GM12878 (cell line): Measurements from ENCODE around the gene SSNA1. TPM values are rescaled to one million over a fixed set of nuclear protein-coding genes. Genes with fewer than 3 reads are reported as not detected.

Experiments
- ATAC-seq: fragments of 200-7000 bp; cut with Tn5 transposase; 3 replicates; pipeline ENCODE4 v1.9.1; 2020; ENCODE audit warnings: mild to moderate bottlenecking, moderate library complexity
- BruUV-seq: library from RNA; stranded (reverse); fragments of 400-500 nt; replicated peaks from 2 replicates; lab custom pipeline; 2021; lab: Mats Ljungman, UMichigan
- CTCF ChIA-PET: fragments of 300-600 bp; sonication (Branson Sonifier 250); formaldehyde crosslinking; extraction: SDS; loops from one replicate; lab custom pipeline; 2021; ENCODE audit warnings: inconsistent platforms; lab: Yijun Ruan, JAX
- POLR2A ChIA-PET: fragments of 350-600 bp; formaldehyde crosslinking; extraction: SDS; loops from one replicate; lab custom pipeline; 2021; ENCODE audit warnings: inconsistent platforms; lab: Charles Lee
- RAD21 ChIA-PET: fragments of 300-600 bp; sonication (Branson Sonifier 250); formaldehyde crosslinking; loops from one replicate; lab custom pipeline; 2023; ENCODE audit warnings: antibody characterized with exemption; ENCODE audit not compliant: unreplicated experiment; lab: Charles Lee
- SMC1A ChIA-PET: fragments of 300-600 bp; sonication (Branson Sonifier 250); formaldehyde crosslinking; loops from one replicate; lab custom pipeline; 2023; ENCODE audit not compliant: unreplicated experiment, uncharacterized antibody; lab: Charles Lee
- DNase-seq: peaks from one replicate; pipeline ENCODE4 v3.0.0-alpha.2; 2011; ENCODE audit warnings: low read depth, low spot score
- FAIRE-seq: peaks from 3 replicates; lab custom pipeline; 2011; peaks lifted over from hg19 to GRCh38; lab: Jason Lieb, UNC
- H2AFZ ChIP-seq: 2 replicates; pipeline ENCODE4 v1.6.0; 2011; ENCODE audit warnings: low read depth, low read length, control low read depth; ENCODE audit not compliant: control insufficient read depth
- H3K27ac ChIP-seq: 2 replicates; pipeline ENCODE4 v1.5.1; 2011; ENCODE audit warnings: control low read depth; ENCODE audit not compliant: control insufficient read depth, insufficient read depth
- H3K27me3 ChIP-seq, 2 experiments: replicated peaks in 1 of 2; 2 replicates each; pipeline versions ENCODE4 v1.6.0 to v1.6.1; 2011; ENCODE audit warnings: low read length in 1 of 2; ENCODE audit not compliant: control insufficient read depth in 2 of 2, insufficient read depth in 2 of 2
- H3K36me3 ChIP-seq, 2 experiments: 2 replicates each; pipeline ENCODE4 v1.5.1; 2011; ENCODE audit warnings: low read length in 1 of 2; ENCODE audit not compliant: control insufficient read depth in 2 of 2, insufficient read depth in 2 of 2
- H3K4me1 ChIP-seq: 2 replicates; pipeline ENCODE4 v1.6.1; 2011; ENCODE audit warnings: mild to moderate bottlenecking, low read length, moderate library complexity, mixed read lengths; ENCODE audit not compliant: control insufficient read depth, insufficient read depth
- H3K4me2 ChIP-seq: 2 replicates; pipeline ENCODE4 v1.6.0; 2011; ENCODE audit warnings: control low read depth; ENCODE audit not compliant: control insufficient read depth, insufficient read depth
- H3K4me3 ChIP-seq: fragments of 200-600 bp; sonication (generic); 2 replicates; pipeline ENCODE4 v1.5.1; 2016
- H3K79me2 ChIP-seq: 2 replicates; pipeline ENCODE4 v1.6.0; 2011; ENCODE audit warnings: low read length; ENCODE audit not compliant: control insufficient read depth, insufficient read depth
- H3K9ac ChIP-seq: 2 replicates; pipeline ENCODE4 v1.8.0; 2011; ENCODE audit warnings: low read length, control low read depth, mixed read lengths; ENCODE audit not compliant: control insufficient read depth, insufficient read depth
- H3K9me3 ChIP-seq: replicated peaks from 3 replicates; pipeline ENCODE4 v1.5.1; 2011; ENCODE audit warnings: mild to moderate bottlenecking, low read length; ENCODE audit not compliant: control insufficient read depth, insufficient read depth
- H4K20me1 ChIP-seq: 2 replicates; pipeline ENCODE4 v1.6.0; 2011; ENCODE audit not compliant: control insufficient read depth, insufficient read depth
- BHLHE40 ChIP-seq, 2 experiments: fragments of 450-650 bp in 1 of 2; IDR thresholded peaks; 2 replicates each; pipeline ENCODE4 v1.6.1; 2011 to 2017; ENCODE audit warnings: low read depth in 2 of 2, borderline replicate concordance in 1 of 2, improper control_type of control experiment in 1 of 2, low read length in 1 of 2, mild to moderate bottlenecking in 1 of 2
- CHD2 ChIP-seq: IDR thresholded peaks from 2 replicates; pipeline ENCODE4 v1.6.1; 2011; ENCODE audit warnings: low read depth, low read length, improper control_type of control experiment, borderline replicate concordance
- DPF2 ChIP-seq: fragments of 450-650 bp; IDR thresholded peaks from 2 replicates; pipeline ENCODE4 v1.6.1; 2017; ENCODE audit warnings: mild to moderate bottlenecking
- EZH2 ChIP-seq: IDR thresholded peaks from 2 replicates; pipeline ENCODE4 v1.6.1; 2012; ENCODE audit warnings: low read depth, mild to moderate bottlenecking, control low read depth, inconsistent platforms, low read length, borderline replicate concordance; ENCODE audit not compliant: control insufficient read depth
- MEF2B ChIP-seq: fragments of 450-650 bp; IDR thresholded peaks from 2 replicates; pipeline ENCODE4 v1.6.1; 2018; ENCODE audit warnings: mild to moderate bottlenecking, moderate library complexity; ENCODE audit not compliant: partially characterized antibody, poor library complexity, severe bottlenecking
- NR2F1 ChIP-seq: fragments of 450-650 bp; conservative IDR thresholded peaks from 2 replicates; pipeline ENCODE4 v1.6.1; 2017; ENCODE audit warnings: mild to moderate bottlenecking
- SKIL ChIP-seq: fragments of 450-650 bp; IDR thresholded peaks from 2 replicates; pipeline ENCODE4 v1.6.1; 2017; ENCODE audit warnings: mild to moderate bottlenecking, low read depth, inconsistent platforms; ENCODE audit not compliant: poor library complexity, severe bottlenecking
- SP1 ChIP-seq: IDR thresholded peaks from one replicate; pipeline ENCODE4 v1.6.1; 2011; ENCODE audit warnings: low read depth, low read length
- SPI1 ChIP-seq: IDR thresholded peaks from 2 replicates; pipeline ENCODE4 v1.6.1; 2011; ENCODE audit warnings: low read depth, mild to moderate bottlenecking, low read length, moderate library complexity, borderline replicate concordance; ENCODE audit not compliant: insufficient read depth
- TAF1 ChIP-seq: IDR thresholded peaks from 2 replicates; pipeline ENCODE4 v1.6.1; 2011; ENCODE audit warnings: mild to moderate bottlenecking, low read depth, low read length, borderline replicate concordance
- WGBS: methylation state at CpG from one replicate; pipeline ENCODE4 v1.1.6; 2016; ENCODE audit warnings: low lambda C conversion rate; ENCODE audit not compliant: insufficient replicate concordance, insufficient coverage; ENCODE audit errors: missing lambda C conversion rate; 5-methylcytosine and 5-hydroxymethylcytosine counted together
- in situ Hi-C: fragments of 300-500 bp; cut with MboI; formaldehyde crosslinking; loops from 9 replicates; pipeline ENCODE4 v1.14.3; 2018; ENCODE audit warnings: mixed read lengths
- intact Hi-C: fragments of 100-400 bp; cut with micrococcal nuclease; formaldehyde crosslinking; loops from one replicate; pipeline ENCODE4 v1.14.2; 2022; ENCODE audit not compliant: unreplicated experiment
- polyA plus RNA-seq, 11 experiments: library from polyadenylated mRNA; depleted of rRNA in 4 of 11; unstranded in 6 of 11; stranded (reverse) in 5 of 11; fragments of >200 nt; fragmentation: Nextera tagmentation in 4 of 11; fragmentation: Illumina TruSeq in 1 of 11; extraction: Ambion mirVana in 4 of 11; extraction: Trizol in 1 of 11; gene quantifications; 1 replicate in 1 of 11; 2 replicates in 10 of 11; pipeline versions ENCODE4 v1.2.1 to v1.2.3, GENCODE V29; 2011 to 2016; ENCODE audit warnings: inconsistent platforms in 2 of 11, missing spikeins in 2 of 11, low read depth in 1 of 11
- total RNA-seq, 4 experiments: library from RNA; depleted of rRNA in 3 of 4; stranded (reverse); fragments of >200 nt in 3 of 4; fragmentation: Illumina TruSeq in 1 of 4; extraction: Trizol in 1 of 4; gene quantifications; 2 replicates each; pipeline versions ENCODE4 v1.2.1 to v1.2.3, GENCODE V29; 2013 to 2021

SSNA1 gene
- total and polyA plus RNA-seq, 10 of the 15 experiments (the other 5 are each of a cell fraction or from before 2014, with no cell fraction given) = 0.63 to 139 (median 78.0) TPM

GRCh38 chr9:137234758-137235423 lies 46.4 kb downstream of the SSNA1 start:
- POLR2A ChIA-PET = interaction anchor here (0.6 to 2.0 kb wide), 6 partner anchors 10 to 119 kb away, joined by 3 to 15 read pairs (median 4); partner anchors contain the start of genes CYSRT1 and TPRN

More at GRCh38 chr9:137234758-137235423, 46.4 kb downstream of the SSNA1 start:
- H3K4me1 ChIP-seq = peaks cover 26% of the 10 kb centered on the region
- no peak overlapping the region for H3K4me3 ChIP-seq
- H2AFZ ChIP-seq = no peak overlapping the region
- no peaks in the 10 kb centered on the region for H3K36me3 ChIP-seq
- SMC1A ChIA-PET = interaction anchor here (0.7 to 1.2 kb wide), 3 partner anchors 84 to 116 kb away, joined by 3 to 4 read pairs (median 3); no protein-coding TSS in a partner anchor
- H3K9me3 ChIP-seq = no peaks in the 10 kb centered on the region
- TF ChIP-seq NR2F1 = peak; percentile 39; the same call in 1 of the 2 replicates
- no peak for TF ChIP-seq EZH2
- no peak for TF ChIP-seq SP1
- TF ChIP-seq CHD2 = no peak
- TF ChIP-seq DPF2 = 0 out of 2 replicates have a peak, but pooled peaks have one; percentile 32
- no peak for TF ChIP-seq BHLHE40 (IDR thresholded peaks at IDR 0.05; ENCODE audit: borderline replicate concordance in 1 of 2, low read depth in 2 of 2, low read length in 1 of 2)
- TF ChIP-seq TAF1 = no peak
- TF ChIP-seq MEF2B = peak; percentile 89
- peak; percentile 60; the same call in 1 of the 2 replicates for TF ChIP-seq SPI1
- no peak for TF ChIP-seq SKIL
- TF ChIP-seq, all 136 proteins: peak for 4
- BruUV-seq = no TSS peak
- no peaks in the 10 kb centered on the region for H4K20me1 ChIP-seq
- intact Hi-C loops = loop anchor here (5.0 kb wide), 1 partner anchor 448 kb away; no protein-coding TSS in a partner anchor
- ATAC-seq = no peak
- no peaks in the 10 kb centered on the region for H3K27me3 ChIP-seq
- FAIRE-seq = no peak
- no peak overlapping the region for H3K4me2 ChIP-seq
- H3K27ac ChIP-seq = no peak overlapping the region
- WGBS = 37% methylated on average over 18 of the region's 18 CpGs
- no peak for DNase-seq
- ChIA-PET RAD21 (interaction anchor here (0.7 to 4.6 kb wide), 5 partner anchors 21 to 116 kb away, joined by 3 to 20 read pairs (median 4); partner anchors contain the start of genes ANAPC2 and SSNA1), CTCF (interaction anchor here (0.9 to 1.3 kb wide), 5 partner anchors 12 to 206 kb away, joined by 3 to 8 read pairs (median 3); partner anchors contain the start of gene SSNA1)
- peaks cover 4% of the 10 kb centered on the region for H3K79me2 ChIP-seq
- H3K9ac ChIP-seq = no peak overlapping the region
- in situ Hi-C loops = no loop called here
